Jurkat, Clone E6-1 (cell line): ENCODE data around the gene DPYD.

ENCODE experiments used
- DNase-seq: peaks from one replicate; pipeline ENCODE4 v3.0.0-alpha.2; 2011; ENCODE audit warnings: low read depth, low spot score
- H3K4me3 ChIP-seq: 2 replicates; pipeline ENCODE4 v1.5.1; 2011; ENCODE audit warnings: mild to moderate bottlenecking, low read length, control low read depth, moderate library complexity

The DPYD gene

GRCh38 chr1:97864615-97865014, 56.2 kb downstream of the DPYD start:
- no peak for DNase-seq
- H3K4me3 ChIP-seq: no peak overlapping the region

GRCh38 chr1:97853221-97853620, 67.6 kb downstream of the DPYD start:
- no peak overlapping the region for H3K4me3 ChIP-seq
- DNase-seq: no peak

GRCh38 chr1:97849345-97850340, 71.2 kb downstream of the DPYD start:
- DNase-seq: no peak

GRCh38 chr1:97845805-97846204, 75.0 kb downstream of the DPYD start:
- no peak overlapping the region for H3K4me3 ChIP-seq
- DNase-seq: no peak

More at GRCh38 chr1:97849345-97850340, 71.2 kb downstream of the DPYD start:
- H3K4me3 ChIP-seq: no peak overlapping the region

GRCh38 chr1:97844552-97845089, 76.2 kb downstream of the DPYD start:
- H3K4me3 ChIP-seq: no peak overlapping the region

GRCh38 chr1:97841338-97841737, 79.5 kb downstream of the DPYD start:
- H3K4me3 ChIP-seq: no peak overlapping the region
- DNase-seq: no peak

More at GRCh38 chr1:97844552-97845089, 76.2 kb downstream of the DPYD start:
- DNase-seq: no peak

- DNase-seq: no peak
Observed at GRCh38 chr1:97837161-97837560, 83.7 kb downstream of the DPYD start.

GRCh38 chr1:97834899-97835298, 85.9 kb downstream of the DPYD start:
- DNase-seq: no peak
- no peak overlapping the region for H3K4me3 ChIP-seq

More at GRCh38 chr1:97837161-97837560, 83.7 kb downstream of the DPYD start:
- no peak overlapping the region for H3K4me3 ChIP-seq

- DNase-seq: no peak
- H3K4me3 ChIP-seq: no peak overlapping the region
Observed at GRCh38 chr1:97833881-97834280, 87.0 kb downstream of the DPYD start.

- H3K4me3 ChIP-seq: no peak overlapping the region
- DNase-seq: no peak
Observed at GRCh38 chr1:97832481-97832880, 88.4 kb downstream of the DPYD start.

- H3K4me3 ChIP-seq: no peak overlapping the region
- DNase-seq: peak; percentile 7
Observed at GRCh38 chr1:97827887-97828286, 92.9 kb downstream of the DPYD start.

- no peak overlapping the region for H3K4me3 ChIP-seq
- no peak for DNase-seq
Observed at GRCh38 chr1:97826820-97827219, 94.0 kb downstream of the DPYD start.

GRCh38 chr1:97824624-97825023, 96.2 kb downstream of the DPYD start:
- DNase-seq: no peak
- no peak overlapping the region for H3K4me3 ChIP-seq

- no peak for DNase-seq
- no peak overlapping the region for H3K4me3 ChIP-seq
Observed at GRCh38 chr1:97824200-97824599, 96.6 kb downstream of the DPYD start.

GRCh38 chr1:97820470-97821188, 100.2 kb downstream of the DPYD start:
- no peak overlapping the region for H3K4me3 ChIP-seq
- peak; percentile 39 for DNase-seq

- no peak overlapping the region for H3K4me3 ChIP-seq
- no peak for DNase-seq
Observed at GRCh38 chr1:97816927-97817326, 103.9 kb downstream of the DPYD start.

GRCh38 chr1:97814804-97815203, 106.0 kb downstream of the DPYD start:
- no peak overlapping the region for H3K4me3 ChIP-seq
- no peak for DNase-seq

- no peak for DNase-seq
- no peak overlapping the region for H3K4me3 ChIP-seq
Observed at GRCh38 chr1:97814121-97814520, 106.7 kb downstream of the DPYD start.

- no peak overlapping the region for H3K4me3 ChIP-seq
- no peak for DNase-seq
Observed at GRCh38 chr1:97812076-97812475, 108.8 kb downstream of the DPYD start.

- no peak for DNase-seq
- H3K4me3 ChIP-seq: no peak overlapping the region
Observed at GRCh38 chr1:97806996-97807520, 113.8 kb downstream of the DPYD start.
